Mucosa of stomach (tissue), 1 donor: ENCODE data around the gene CCDC73.
"Not testable (repeated sequence)": the region's sequence is repeated elsewhere in the genome, so short reads cannot be mapped to it uniquely, and the experiment has no call there.

ENCODE experiments used
- H3K27me3 ChIP-seq: one replicate; pipeline ENCODE4 v1.7.0; 2013; ENCODE audit warnings: mild to moderate bottlenecking, low read length; ENCODE audit not compliant: control insufficient read depth, insufficient read depth
- H3K36me3 ChIP-seq: one replicate; pipeline ENCODE4 v1.7.0; 2013; ENCODE audit warnings: low read length; ENCODE audit not compliant: control insufficient read depth, insufficient read depth
- H3K4me1 ChIP-seq: one replicate; pipeline ENCODE4 v1.7.0; 2013; ENCODE audit warnings: mild to moderate bottlenecking, low read length; ENCODE audit not compliant: control insufficient read depth, insufficient read depth
- H3K4me3 ChIP-seq: one replicate; pipeline ENCODE4 v1.7.0; 2013; ENCODE audit warnings: low read length
- H3K9ac ChIP-seq: one replicate; pipeline ENCODE4 v1.7.0; 2013; ENCODE audit warnings: mild to moderate bottlenecking, low read length, moderate library complexity
- H3K9me3 ChIP-seq: one replicate; pipeline ENCODE4 v1.7.0; 2013; ENCODE audit warnings: mild to moderate bottlenecking, low read length, moderate library complexity; ENCODE audit not compliant: control insufficient read depth
- donor health status: Pancreatic carcinoma.

The CCDC73 gene

GRCh38 chr11:32792111-32792947 is 2.1 kb downstream of the CCDC73 start:
- Histone ChIP-seq H3K4me1 (no peaks in the 10 kb centered on the region), H3K4me3 (no peak overlapping the region), H3K27me3 (no peaks in the 10 kb centered on the region), H3K9ac (no peak overlapping the region), H3K36me3 (no peaks in the 10 kb centered on the region), H3K9me3 (no peaks in the 10 kb centered on the region)

- Histone ChIP-seq H3K36me3 (no peaks in the 10 kb centered on the region), H3K9me3 (no peaks in the 10 kb centered on the region), H3K9ac (no peak overlapping the region), H3K4me1 (no peaks in the 10 kb centered on the region), H3K27me3 (no peaks in the 10 kb centered on the region), H3K4me3 (no peak overlapping the region)
These were observed 3.5 kb downstream of the CCDC73 start for GRCh38 chr11:32790916-32791315.

- Histone ChIP-seq H3K4me3 (no peak overlapping the region), H3K4me1 (no peaks in the 10 kb centered on the region), H3K9ac (no peak overlapping the region), H3K36me3 (no peaks in the 10 kb centered on the region), H3K27me3 (no peaks in the 10 kb centered on the region), H3K9me3 (no peaks in the 10 kb centered on the region)
These were observed 7.7 kb downstream of the CCDC73 start for GRCh38 chr11:32786811-32787210.

- H3K9ac ChIP-seq = no peak overlapping the region
- H3K27me3 ChIP-seq = no peaks in the 10 kb centered on the region
- no peak overlapping the region for H3K4me3 ChIP-seq
- no peaks in the 10 kb centered on the region for H3K9me3 ChIP-seq
- H3K36me3 ChIP-seq = no peaks in the 10 kb centered on the region
- H3K4me1 ChIP-seq = no peaks in the 10 kb centered on the region
These were observed 9.2 kb downstream of the CCDC73 start for GRCh38 chr11:32785262-32785661.

- Histone ChIP-seq H3K9me3 (no peaks in the 10 kb centered on the region), H3K4me1 (no peaks in the 10 kb centered on the region), H3K36me3 (no peaks in the 10 kb centered on the region), H3K4me3 (no peak overlapping the region), H3K9ac (no peak overlapping the region), H3K27me3 (no peaks in the 10 kb centered on the region)
These were observed 12.7 kb downstream of the CCDC73 start for GRCh38 chr11:32781721-32782120.

GRCh38 chr11:32780839-32781238 is 13.6 kb downstream of the CCDC73 start:
- H3K4me3 ChIP-seq, H3K4me1 ChIP-seq, H3K9ac ChIP-seq, H3K9me3 ChIP-seq, H3K27me3 ChIP-seq, H3K36me3 ChIP-seq: not testable (repeated sequence)

GRCh38 chr11:32779136-32779535 is 15.3 kb downstream of the CCDC73 start:
- Histone ChIP-seq H3K9ac (no peak overlapping the region), H3K27me3 (no peaks in the 10 kb centered on the region), H3K4me3 (no peak overlapping the region), H3K9me3 (no peaks in the 10 kb centered on the region), H3K36me3 (no peaks in the 10 kb centered on the region), H3K4me1 (no peaks in the 10 kb centered on the region)

GRCh38 chr11:32775908-32776307 is 18.6 kb downstream of the CCDC73 start:
- H3K27me3 ChIP-seq = no peaks in the 10 kb centered on the region
- no peaks in the 10 kb centered on the region for H3K36me3 ChIP-seq
- no peaks in the 10 kb centered on the region for H3K4me1 ChIP-seq
- H3K4me3 ChIP-seq = no peak overlapping the region
- H3K9ac ChIP-seq = no peak overlapping the region
- no peaks in the 10 kb centered on the region for H3K9me3 ChIP-seq

GRCh38 chr11:32774081-32774480 is 20.4 kb downstream of the CCDC73 start:
- no peaks in the 10 kb centered on the region for H3K9me3 ChIP-seq
- no peaks in the 10 kb centered on the region for H3K4me1 ChIP-seq
- no peaks in the 10 kb centered on the region for H3K36me3 ChIP-seq
- no peak overlapping the region for H3K4me3 ChIP-seq
- H3K9ac ChIP-seq = no peak overlapping the region
- no peaks in the 10 kb centered on the region for H3K27me3 ChIP-seq

- no peaks in the 10 kb centered on the region for H3K27me3 ChIP-seq
- H3K9ac ChIP-seq = no peak overlapping the region
- H3K9me3 ChIP-seq = no peaks in the 10 kb centered on the region
- no peaks in the 10 kb centered on the region for H3K4me1 ChIP-seq
- H3K4me3 ChIP-seq = no peak overlapping the region
- H3K36me3 ChIP-seq = no peaks in the 10 kb centered on the region
These were observed 21.7 kb downstream of the CCDC73 start for GRCh38 chr11:32772731-32773130.

- H3K9ac ChIP-seq, H3K4me3 ChIP-seq, H3K27me3 ChIP-seq, H3K36me3 ChIP-seq, H3K4me1 ChIP-seq, H3K9me3 ChIP-seq: not testable (repeated sequence)
These were observed 32.7 kb downstream of the CCDC73 start for GRCh38 chr11:32761774-32762173.

- H3K9me3 ChIP-seq = no peaks in the 10 kb centered on the region
- H3K36me3 ChIP-seq = no peaks in the 10 kb centered on the region
- H3K4me1 ChIP-seq = no peaks in the 10 kb centered on the region
- H3K27me3 ChIP-seq = no peaks in the 10 kb centered on the region
- no peak overlapping the region for H3K9ac ChIP-seq
- H3K4me3 ChIP-seq = no peak overlapping the region
These were observed 36.2 kb downstream of the CCDC73 start for GRCh38 chr11:32758291-32758690.

- H3K4me3 ChIP-seq, H3K36me3 ChIP-seq, H3K27me3 ChIP-seq, H3K4me1 ChIP-seq, H3K9ac ChIP-seq, H3K9me3 ChIP-seq: not testable (repeated sequence)
These were observed 41.3 kb downstream of the CCDC73 start for GRCh38 chr11:32753181-32753580.
